Measurements from ENCODE around the gene FHIT. TPM values are rescaled to one million over a fixed set of nuclear protein-coding genes. Genes with fewer than 3 reads are reported as not detected.

Gene FHIT
- total RNA-seq, 2 experiments from 2014 or later, result 86.0 to 90.6 TPM

GRCh38 chr3:61141697-61142096 is 109.6 kb downstream of the FHIT start:
- DNase-seq, result no peak
- H3K27ac Mint-ChIP-seq, result no peak overlapping the region
- no peaks in the 10 kb centered on the region for H3K36me3 Mint-ChIP-seq (ENCODE audit: low read depth)
- no peaks in the 10 kb centered on the region for H3K9me3 ChIP-seq (ENCODE audit: control insufficient read depth in 1 of 2, insufficient read depth in 1 of 2, low read length in 2 of 2)
- intact Hi-C loops (cut with DNase I, micrococcal nuclease), result no loop called here
- no peaks in the 10 kb centered on the region for H3K27me3 Mint-ChIP-seq
- no peak overlapping the region for H3K4me3 ChIP-seq (ENCODE audit: low read length)
- no peak for ATAC-seq (ENCODE audit: poor library complexity)
- no peaks in the 10 kb centered on the region for H3K27me3 ChIP-seq (ENCODE audit: control insufficient read depth in 1 of 2, insufficient read depth in 2 of 2, low read length in 2 of 2)
- ChIA-PET CTCF (no interaction called here), POLR2A (no interaction called here)
- no peaks in the 10 kb centered on the region for H3K4me1 ChIP-seq (ENCODE audit: insufficient read depth, low read length)
- no peak overlapping the region for H3K27ac ChIP-seq (ENCODE audit: low read depth in 1 of 2, low read length in 2 of 2)
- H3K4me1 Mint-ChIP-seq (ENCODE audit: low read depth), result no peaks in the 10 kb centered on the region
- no peak overlapping the region for H3K4me3 Mint-ChIP-seq
- no peak for TF ChIP-seq CTCF (IDR thresholded peaks at IDR 0.05)
- peaks cover 3% of the 10 kb centered on the region for H3K9me3 Mint-ChIP-seq
- H3K36me3 ChIP-seq (ENCODE audit: insufficient read depth, low read length), result no peaks in the 10 kb centered on the region

GRCh38 chr3:61141227-61141626 is 110.0 kb downstream of the FHIT start:
- Histone ChIP-seq H3K4me1 (ENCODE audit: insufficient read depth, low read length) (no peaks in the 10 kb centered on the region), H3K27ac (ENCODE audit: low read depth in 1 of 2, low read length in 2 of 2) (no peak overlapping the region), H3K36me3 (ENCODE audit: insufficient read depth, low read length) (no peaks in the 10 kb centered on the region), H3K27me3 (ENCODE audit: control insufficient read depth in 1 of 2, insufficient read depth in 2 of 2, low read length in 2 of 2) (no peaks in the 10 kb centered on the region), H3K9me3 (ENCODE audit: control insufficient read depth in 1 of 2, insufficient read depth in 1 of 2, low read length in 2 of 2) (no peaks in the 10 kb centered on the region), H3K4me3 (ENCODE audit: low read length) (no peak overlapping the region)
- DNase-seq, result no peak
- no peak for ATAC-seq (ENCODE audit: poor library complexity)
- intact Hi-C loops (cut with DNase I, micrococcal nuclease), result no loop called here
- no peaks in the 10 kb centered on the region for H3K4me1 Mint-ChIP-seq (ENCODE audit: low read depth)
- H3K9me3 Mint-ChIP-seq, result peaks cover 3% of the 10 kb centered on the region
- H3K27me3 Mint-ChIP-seq, result no peaks in the 10 kb centered on the region
- H3K36me3 Mint-ChIP-seq (ENCODE audit: low read depth), result no peaks in the 10 kb centered on the region
- no peak overlapping the region for H3K4me3 Mint-ChIP-seq
- no peak for TF ChIP-seq CTCF (IDR thresholded peaks at IDR 0.05)
- POLR2A ChIA-PET, result no interaction called here
- CTCF ChIA-PET, result no interaction called here
- H3K27ac Mint-ChIP-seq, result no peak overlapping the region

- H3K27ac ChIP-seq (ENCODE audit: low read depth in 1 of 2, low read length in 2 of 2), result no peak overlapping the region
- Mint-ChIP-seq H3K4me1 (ENCODE audit: low read depth) (no peaks in the 10 kb centered on the region), H3K4me3 (no peak overlapping the region), H3K27ac (no peak overlapping the region), H3K9me3 (no peaks in the 10 kb centered on the region), H3K36me3 (ENCODE audit: low read depth) (no peaks in the 10 kb centered on the region), H3K27me3 (no peaks in the 10 kb centered on the region)
- H3K27me3 ChIP-seq (ENCODE audit: control insufficient read depth in 1 of 2, insufficient read depth in 2 of 2, low read length in 2 of 2), result no peaks in the 10 kb centered on the region
- no peaks in the 10 kb centered on the region for H3K36me3 ChIP-seq (ENCODE audit: insufficient read depth, low read length)
- intact Hi-C loops (cut with DNase I, micrococcal nuclease), result no loop called here
- CTCF ChIA-PET, result no interaction called here
- TF ChIP-seq CTCF (IDR thresholded peaks at IDR 0.05), result no peak
- POLR2A ChIA-PET, result no interaction called here
- DNase-seq, result no peak
- no peaks in the 10 kb centered on the region for H3K9me3 ChIP-seq (ENCODE audit: control insufficient read depth in 1 of 2, insufficient read depth in 1 of 2, low read length in 2 of 2)
- H3K4me3 ChIP-seq (ENCODE audit: low read length), result no peak overlapping the region
- H3K4me1 ChIP-seq (ENCODE audit: insufficient read depth, low read length), result no peaks in the 10 kb centered on the region
- no peak for ATAC-seq (ENCODE audit: poor library complexity)
Observed at GRCh38 chr3:61139686-61140085, 111.6 kb downstream of the FHIT start.

All from CD4-positive, alpha-beta T cell (primary cell).